GF-D8 (cell line): ENCODE results near the gene WNK2.
A peak's percentile ranks its signal among the peaks of the same experiment; 100 is the strongest.

Source experiments
- DNase-seq: peaks from one replicate; lab custom pipeline; 2025; lab: John Stamatoyannopoulos, UW

The WNK2 gene

DNA sequence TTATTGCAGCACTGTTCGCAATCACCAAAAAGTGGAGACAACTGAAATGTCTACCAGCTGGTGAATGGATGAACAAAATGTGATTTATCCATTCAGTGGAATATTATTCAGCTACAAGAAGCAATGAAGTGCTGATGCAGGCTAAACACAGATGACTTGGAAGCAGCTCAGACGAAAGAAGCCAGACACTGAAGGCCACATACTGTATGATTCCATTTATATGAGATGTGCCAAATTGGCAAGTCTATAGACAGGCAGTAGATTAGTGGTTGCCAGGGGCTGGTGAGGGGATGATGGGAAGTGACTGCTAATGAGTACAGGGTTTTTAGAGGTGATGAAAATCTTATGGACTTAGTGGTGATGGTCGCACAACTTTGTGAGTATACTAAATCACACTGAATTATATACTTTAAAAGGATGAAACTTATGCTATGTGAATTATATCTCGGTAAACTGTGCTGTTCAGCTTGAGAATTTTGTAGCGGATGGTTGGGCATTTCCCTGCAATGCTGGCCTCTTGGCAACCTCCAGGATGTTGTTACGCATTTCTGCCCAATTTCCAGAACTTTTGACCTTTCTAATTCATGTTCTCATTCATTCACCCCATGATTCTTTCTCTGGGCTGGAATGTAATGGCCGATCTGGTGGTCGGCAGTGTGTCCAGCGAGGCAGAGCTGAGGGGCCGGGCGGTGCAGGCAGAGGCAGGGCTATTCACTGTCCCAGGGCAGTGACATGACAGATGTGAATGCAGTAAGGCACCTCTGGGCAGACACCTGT lies 22.0 kb upstream of the WNK2 start:
- no peak for DNase-seq

DNA sequence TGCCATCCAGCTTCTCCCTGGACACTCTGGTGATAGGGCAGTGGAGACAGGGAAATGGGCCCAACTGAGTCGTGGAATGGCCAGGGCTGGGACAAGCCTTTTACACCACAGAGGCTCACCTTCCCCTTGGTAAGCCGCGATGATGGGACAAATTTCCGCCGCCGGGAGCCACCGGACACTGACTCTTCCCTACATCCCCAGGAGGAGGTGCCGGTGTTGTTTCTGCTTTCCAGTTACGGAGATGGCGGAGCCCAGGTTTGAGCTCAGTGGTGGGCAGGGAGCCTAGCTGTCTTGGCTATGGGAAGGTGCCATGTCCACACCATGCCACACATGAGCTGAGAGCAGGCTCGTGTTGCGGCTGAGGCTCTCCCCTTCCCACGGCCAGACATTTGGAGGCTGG lies 19.9 kb upstream of the WNK2 start:
- DNase-seq = no peak

DNA sequence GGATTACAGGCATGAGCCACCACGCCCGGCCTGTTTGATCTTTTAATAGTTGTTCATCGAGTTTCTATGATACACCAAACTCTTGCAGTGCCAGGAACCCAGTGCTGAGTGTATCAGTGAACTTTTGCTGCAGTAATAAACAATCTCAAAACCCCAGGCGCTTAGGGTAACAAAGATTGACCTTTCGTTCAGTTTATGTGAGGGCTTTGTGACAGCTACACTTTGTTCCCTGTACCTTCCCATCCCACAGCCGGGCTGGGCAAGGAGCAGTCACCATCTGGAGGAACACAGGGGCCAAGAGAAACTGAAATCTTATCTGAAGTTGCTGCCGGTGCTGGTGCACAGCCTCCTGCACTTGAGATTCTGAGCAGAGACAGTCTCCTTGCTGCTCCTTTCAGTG lies 17.2 kb upstream of the WNK2 start:
- DNase-seq = no peak

DNA sequence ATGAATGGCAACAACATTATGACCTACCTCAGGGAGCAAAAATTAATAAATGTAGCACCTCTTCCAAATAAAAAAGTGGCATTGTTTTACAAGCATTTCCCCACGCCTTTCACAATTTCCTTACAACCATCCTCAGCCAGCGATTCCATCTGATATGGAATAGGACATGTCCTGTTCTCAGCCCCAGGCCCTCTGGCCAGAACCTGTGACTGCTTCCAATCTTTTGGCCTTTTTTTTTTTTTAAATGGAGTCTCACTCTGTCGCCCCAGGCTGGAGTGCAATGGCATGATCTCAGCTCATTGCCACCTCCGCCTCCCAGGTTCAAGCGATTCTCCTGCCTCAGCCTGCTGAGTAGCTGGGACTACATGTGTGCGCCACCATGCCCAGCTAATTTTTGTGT lies 16.8 kb upstream of the WNK2 start:
- DNase-seq = no peak

DNA sequence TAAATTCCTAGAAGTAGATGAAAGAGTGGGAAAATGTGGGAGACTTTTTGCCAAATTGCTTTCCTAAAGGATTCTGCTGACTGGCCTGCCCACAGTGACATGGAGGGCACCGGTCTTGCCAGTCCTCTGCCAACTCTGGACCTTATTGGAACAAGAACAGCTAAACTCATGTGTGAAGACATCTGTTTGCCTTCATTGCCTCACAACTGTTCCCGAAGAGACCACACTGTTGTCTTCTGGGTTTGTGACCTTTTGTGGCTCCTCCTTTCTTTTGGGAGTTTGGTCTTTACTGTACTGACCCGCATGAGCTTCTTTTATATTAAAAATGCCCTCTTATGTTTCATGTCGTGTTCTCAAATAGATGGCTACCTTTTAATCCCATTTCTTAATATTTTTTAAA lies 16.1 kb upstream of the WNK2 start:
- no peak for DNase-seq

DNA sequence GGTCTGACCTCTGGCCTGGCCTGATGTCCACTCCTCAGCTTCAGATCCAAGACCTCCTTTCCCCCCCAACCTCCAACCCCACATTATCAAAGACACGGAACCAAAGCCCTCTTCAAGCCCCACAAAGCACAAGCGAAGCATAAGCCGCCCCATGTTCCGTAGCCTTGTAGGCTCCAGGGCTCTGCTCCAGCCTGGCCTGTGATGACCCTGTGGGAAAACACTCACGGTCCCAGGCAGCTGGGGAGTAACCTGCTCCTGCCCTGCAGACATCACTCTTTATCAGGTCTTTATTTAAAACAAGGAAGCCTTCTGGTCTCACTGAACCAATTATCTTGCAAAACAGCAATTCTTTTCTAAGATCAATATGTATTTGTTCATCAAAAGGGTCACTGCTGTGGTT lies 15.4 kb upstream of the WNK2 start:
- DNase-seq = no peak

DNA sequence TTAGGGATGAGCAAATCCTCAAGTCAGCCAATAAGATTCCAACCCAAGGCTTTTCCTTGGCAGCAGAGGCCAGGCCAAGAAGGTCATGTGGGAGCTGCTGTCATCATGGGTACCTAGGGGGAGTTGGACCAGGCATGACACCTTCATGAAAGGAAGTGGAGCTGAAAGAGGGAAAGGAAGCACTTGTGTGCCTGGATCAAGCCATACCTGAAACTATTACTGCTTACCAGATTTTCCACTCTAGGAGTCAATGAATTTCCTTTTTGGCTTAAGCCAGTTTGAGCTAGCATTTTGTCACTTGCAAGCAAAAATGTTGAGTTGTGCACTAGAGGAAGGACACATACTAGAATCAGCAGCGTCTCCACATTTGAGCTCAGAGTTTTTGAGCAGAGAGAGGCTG lies 14.5 kb upstream of the WNK2 start:
- DNase-seq = no peak

DNA sequence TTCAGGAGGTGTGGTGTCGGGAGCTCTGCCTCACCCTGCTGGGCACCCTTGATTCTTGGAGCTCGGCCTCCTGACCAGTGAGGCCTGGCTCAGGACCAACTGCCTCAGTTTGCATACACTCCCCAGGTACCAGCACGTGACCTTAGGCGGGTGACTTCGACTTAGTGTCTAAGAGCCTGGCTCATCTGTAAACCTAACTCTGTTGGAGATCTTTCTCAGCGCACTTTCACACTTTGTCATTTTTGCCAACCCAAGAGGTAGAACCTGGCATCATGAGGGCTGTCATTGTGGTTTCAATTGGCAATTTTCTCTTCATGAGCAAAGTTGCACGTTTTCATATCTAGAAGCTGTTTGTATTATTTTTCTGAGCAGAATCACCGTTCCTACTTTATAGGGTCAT lies 13.4 kb upstream of the WNK2 start:
- DNase-seq = no peak

DNA sequence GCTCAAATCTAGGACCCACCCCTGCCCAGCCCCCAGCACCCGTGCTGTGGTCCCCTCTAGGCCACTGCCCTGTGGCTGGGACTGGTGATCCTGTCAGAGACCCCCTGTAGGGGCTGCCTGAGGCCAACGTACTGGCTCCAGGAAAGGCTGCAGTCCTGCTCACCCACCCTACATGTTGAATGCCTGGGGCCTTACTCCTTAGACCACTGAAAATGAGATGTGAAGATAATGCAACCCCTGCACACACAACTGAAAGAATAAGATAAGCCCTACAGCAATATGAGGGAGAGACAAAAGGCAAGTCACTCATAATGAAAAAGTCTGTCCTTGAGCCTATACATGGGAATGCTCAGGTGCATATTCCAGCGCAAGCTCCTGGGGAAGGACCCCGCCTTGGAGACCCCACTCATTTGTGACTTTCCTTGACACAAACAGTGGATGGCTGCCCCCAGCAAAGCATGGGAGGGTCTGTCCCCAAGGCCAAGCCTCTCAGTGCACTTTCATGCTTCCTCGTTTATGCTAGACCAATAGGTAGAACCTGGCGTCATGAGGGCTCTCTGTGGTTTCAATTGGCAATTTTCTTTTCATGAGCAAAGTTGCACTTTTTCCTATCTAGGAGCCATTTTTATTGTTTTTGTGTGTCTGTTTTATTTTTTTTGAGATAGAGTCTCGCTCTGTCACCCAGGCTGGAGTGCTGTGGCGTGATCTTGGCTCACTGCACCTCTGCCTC lies 12.5 kb upstream of the WNK2 start:
- no peak for DNase-seq

DNA sequence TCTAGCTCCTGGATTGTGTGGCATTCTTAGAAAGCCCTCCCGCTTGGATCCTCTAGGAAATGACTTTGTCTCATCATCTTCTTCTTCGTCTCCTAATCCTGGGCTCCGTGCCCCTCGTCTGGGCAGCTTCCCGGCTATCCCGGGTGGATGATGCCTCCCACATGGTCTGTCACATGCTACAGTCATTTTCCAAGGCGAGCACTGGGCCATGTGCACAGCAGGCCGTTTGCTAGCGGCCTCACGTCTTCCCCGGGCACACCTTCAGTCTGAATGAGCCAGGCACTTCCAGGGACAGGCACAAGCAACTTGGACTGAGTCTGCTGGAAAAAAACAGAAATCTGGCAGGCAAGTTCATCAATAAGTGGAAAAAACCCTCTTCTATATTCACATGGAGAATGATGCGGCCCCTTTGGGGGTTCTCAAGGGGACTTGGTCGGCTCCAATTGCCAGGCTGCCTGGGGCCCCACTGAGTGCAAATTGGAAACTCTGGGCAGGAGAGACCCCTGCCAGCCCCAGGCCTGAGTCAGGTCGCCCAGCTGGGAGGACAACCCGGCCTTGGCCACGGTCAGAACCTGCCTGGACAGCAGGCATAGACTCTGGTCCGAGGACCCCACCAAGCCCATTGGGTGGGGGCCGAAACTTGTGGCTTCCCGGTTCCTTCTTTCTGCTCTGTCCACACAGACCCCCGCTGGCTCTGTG lies 11.1 kb upstream of the WNK2 start:
- no peak for DNase-seq

DNA sequence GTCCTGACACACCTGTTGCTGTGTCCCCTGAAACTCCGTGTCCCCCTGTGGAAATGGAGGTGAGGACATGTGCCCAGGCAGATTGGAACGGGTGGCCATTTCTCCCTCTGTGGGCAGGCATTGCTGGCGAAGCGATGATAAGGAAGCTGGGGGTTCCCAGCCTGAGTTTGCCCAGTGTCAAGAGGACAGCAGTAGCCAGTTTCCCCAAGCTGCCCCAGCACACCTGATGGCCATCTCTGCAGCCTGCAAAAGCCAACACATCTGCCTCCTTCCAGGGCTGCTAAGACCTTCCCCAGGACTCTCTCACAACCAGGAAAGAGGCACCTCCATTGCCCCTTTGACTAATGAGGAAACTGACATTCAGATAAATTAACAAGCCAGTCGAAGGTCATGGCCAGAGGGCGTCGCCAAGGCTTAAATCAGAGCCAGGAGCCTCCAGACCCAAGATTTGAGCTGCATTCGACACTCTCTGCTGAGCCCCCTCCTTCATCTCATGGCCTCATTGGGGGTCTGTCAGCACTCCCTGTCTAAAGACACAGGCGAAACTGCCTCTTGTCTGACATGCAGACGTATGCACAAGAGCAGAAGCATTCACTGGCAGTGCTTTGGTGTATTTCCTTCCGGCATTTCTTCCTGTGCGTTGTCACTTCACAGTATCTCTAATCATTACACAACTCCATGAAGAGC lies 10.4 kb upstream of the WNK2 start:
- peak; percentile 69 for DNase-seq

DNA sequence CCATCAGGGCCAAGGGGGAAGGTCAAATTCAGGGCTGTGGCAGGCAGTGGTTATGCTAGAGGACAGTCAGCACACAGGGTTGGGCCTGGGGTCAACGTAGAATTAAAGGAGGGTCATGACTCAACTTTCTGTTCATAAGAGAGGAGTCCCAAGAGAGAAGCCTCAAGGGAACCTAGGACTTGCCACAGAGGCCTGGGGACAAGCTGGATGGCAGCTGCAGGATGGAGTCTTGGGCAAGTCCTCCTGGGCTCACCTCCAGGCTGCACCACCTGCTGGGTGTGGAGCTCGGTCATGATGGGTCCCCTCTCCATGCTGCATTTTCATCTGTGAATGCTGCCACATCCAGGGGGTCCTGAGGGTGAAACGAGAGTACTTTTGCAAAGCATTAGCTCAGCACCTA lies 9.0 kb upstream of the WNK2 start:
- DNase-seq = peak; percentile 10

DNA sequence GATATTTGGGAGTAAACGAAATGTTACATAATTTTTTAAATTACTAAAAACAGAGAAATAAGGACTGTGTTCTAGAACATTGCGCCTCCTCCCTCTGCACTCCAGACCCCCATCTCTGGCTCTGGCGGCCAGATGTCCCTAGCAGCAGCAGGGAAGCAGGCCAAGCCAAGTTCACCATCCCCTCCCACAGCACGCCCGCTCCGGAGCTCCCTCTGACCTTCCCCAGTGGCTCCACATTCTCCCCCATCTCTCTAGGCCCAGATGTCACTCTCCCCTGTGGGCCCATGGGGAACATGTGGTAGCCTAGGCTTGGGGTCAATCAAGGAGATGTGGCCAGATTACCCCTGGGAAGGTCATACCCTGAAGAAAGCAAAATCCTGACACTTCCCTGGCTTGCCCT lies 6.3 kb upstream of the WNK2 start:
- no peak for DNase-seq

DNA sequence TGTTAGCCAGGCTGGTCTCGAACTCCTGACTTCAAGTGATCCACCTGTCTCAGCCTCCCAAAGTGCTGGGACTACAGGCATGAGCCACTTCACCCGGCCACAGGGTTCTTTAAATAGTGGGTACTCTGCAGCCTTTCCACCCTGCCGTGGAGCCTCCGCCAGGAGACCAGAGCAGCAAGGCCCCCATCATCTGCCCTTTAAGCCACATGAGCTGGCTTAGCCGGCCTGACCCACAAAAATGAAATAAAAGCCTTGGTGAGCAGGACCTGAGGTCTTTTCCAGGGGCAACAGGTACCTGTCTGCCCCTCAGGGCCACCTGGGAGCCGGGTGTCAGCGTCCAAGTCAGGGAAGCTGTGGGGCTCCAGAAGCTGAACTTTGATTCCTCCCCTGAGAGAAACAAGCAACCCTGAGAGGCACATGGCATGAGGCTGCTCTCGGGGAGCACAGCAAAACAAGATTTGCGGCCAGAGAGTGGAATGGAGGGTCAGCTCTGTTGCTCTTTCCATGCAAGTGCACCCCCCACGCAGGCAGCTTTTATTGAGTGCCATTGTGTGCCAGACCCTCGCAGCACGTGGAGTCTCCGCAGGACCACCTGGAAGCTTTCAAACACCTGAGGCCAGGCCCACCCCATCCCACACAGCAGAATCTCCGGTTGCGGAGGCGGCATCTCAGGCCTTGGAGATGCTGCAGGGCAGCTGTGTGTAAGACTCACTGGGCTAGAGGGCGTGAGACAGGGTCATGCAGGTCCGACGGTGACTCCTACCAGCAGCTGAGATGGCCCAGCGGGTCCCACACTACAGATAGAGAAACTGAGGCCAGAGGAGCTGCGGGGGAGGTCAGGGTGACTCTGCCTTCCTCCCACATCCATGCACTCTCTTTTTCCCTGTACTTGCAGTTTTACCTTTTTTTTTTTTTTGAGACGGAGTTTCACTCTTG lies 4.8 kb upstream of the WNK2 start:
- no peak for DNase-seq

DNA sequence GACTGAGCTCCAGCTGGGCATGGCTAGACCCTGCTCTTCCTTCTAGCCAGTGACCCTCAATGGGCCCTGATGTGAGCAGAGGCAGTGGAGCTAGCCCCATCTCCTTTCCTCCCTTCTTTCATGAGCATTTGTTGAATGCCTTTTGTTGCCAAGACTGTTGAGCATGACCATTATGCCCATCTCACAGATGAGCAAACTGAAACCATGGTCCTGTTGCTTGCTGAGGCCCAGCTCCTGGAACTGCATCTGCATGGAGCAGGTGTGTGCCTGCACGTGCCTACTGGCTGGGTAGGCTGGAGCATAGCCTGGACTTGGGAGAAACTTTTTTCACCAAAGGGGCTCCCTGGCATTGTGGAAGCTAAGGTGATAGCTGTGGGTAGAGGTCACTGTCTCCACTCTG lies 3.0 kb upstream of the WNK2 start:
- no peak for DNase-seq

DNA sequence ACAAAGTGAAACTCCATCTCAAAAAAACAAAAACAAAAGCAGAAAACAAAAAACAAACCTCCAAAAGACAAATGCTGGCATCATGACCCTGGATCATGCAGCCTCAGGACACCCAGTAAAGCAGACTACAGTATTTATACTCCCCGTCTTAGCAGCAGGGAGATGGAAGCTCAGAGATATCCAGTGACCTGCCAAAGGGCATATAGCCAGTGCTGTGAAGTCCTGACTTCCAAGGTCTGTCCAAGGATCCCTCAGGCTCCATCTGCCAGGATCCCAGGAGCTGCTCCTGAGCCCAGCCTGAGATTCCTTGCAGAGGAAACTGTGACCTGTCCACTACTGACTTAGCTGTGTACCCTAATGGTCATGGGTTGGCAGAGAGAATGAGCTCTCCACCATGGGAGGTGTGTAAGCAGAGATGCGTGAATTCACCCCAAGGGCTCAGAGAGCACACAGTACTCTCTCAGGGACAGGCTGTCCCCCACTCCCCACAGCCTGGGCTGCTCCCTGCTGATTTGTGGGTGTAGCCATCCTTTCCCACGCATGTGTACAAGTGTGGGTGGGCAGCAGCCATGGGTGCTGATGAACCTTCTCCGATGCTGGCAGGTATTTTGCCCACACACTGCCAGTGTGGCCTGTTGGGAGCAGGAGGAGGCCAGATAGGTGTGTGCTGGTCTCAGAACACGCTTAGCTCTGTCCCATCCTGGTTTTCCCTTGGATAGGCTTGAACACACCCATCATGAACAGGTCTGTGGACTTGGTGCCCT lies 2.1 kb upstream of the WNK2 start:
- DNase-seq = no peak

DNA sequence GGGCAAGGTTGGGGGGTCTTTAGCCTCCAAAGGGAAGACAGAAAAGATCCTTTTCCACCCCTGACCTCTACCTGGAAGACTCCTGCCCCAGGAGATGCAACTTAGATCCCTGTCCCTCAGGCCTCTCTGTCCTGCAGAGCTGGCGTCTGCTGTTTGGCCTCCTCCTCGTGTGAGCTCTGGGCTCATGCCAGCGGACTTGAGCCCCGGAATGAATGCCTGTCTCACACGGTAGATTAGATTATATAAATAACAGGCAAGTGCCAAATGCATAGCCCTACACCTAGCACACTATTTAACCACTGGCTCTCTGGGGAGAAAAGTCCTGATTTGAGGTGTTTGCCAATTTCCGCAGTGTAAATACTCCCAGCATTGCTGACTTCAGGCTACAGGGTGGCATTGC lies 1.4 kb upstream of the WNK2 start:
- DNase-seq = no peak

DNA sequence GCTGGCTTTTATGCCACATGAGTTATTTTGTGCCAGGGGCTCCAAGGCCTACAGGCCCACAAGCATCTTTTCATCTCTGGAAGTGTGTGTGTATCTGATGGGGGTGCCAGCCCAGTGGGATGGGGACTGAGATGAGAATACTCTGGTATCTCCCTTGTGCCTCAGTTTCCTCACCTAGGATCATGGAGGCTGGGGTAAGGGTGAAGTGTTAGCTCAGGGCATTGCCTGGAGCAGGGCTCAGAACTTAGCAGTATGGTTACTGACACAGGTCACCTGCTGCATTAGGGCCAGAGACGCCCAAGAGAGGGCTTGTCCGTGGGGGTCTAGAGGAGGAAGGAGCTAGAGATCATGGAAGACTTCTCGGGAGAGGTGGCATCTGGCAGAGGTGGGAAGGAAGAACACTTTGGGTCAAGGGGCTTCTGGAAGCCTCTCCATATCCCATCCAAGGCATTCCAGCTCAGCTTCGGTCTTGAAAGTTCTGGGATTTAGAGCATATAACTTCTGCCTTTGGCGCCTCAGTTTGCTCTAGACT lies 742 bp upstream of the WNK2 start:
- DNase-seq = no peak

DNA sequence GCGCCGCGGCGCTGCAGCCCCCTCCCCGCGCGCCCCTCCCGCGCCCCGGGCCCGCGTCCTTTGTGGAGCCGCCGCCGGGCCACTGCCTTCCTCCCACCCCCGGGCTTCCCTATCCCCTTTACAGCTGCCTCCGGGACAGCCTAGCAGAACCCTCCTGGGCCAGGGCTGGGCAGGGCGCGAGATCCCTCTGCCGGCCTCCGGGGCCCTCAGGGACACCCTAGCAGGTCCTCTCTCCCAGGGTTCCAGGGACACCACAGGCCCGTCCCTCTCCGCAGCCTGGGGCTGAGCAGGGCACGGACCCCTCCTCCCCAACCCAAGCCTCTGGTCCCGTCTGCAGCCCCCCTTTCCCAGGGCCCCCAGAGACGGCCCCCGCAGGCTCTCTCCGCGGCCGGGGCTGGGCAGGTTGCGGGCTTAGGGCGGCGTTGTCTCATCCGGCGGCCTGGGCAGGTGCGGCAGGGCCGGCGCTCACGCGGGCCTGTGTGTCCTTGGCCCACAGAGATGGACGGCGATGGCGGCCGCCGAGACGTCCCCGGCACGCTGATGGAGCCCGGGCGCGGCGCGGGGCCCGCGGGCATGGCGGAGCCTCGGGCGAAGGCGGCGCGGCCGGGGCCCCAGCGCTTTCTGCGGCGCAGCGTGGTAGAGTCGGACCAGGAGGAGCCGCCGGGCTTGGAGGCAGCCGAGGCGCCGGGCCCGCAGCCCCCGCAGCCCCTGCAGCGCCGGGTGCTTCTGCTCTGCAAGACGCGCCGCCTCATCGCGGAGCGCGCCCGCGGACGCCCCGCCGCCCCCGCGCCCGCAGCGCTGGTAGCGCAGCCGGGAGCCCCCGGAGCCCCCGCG lies 710 bp downstream of the WNK2 start:
- no peak for DNase-seq
